OCI-LY3 (cell line): ENCODE results near the gene ARHGAP36.

Experiments
- H2AFZ ChIP-seq: fragments of 200-600, 300-600 bp; shearing (Covaris generic); 2 replicates; pipeline ENCODE4 v1.6.0; 2014; ENCODE audit warnings: antibody characterized with exemption, low read depth, low read length
- H3K27ac ChIP-seq: fragments of 200-600, 300-600 bp; sonication (generic); 2 replicates; pipeline ENCODE4 v1.5.1; 2014; ENCODE audit warnings: mild to moderate bottlenecking, low read length, moderate library complexity, mixed read lengths
- H3K27me3 ChIP-seq: fragments of 200-600, 300-600 bp; sonication (generic); 2 replicates; pipeline ENCODE4 v1.6.1; 2014; ENCODE audit warnings: low read depth, low read length, mixed read lengths
- H3K36me3 ChIP-seq: fragments of 200-600, 300-600 bp; sonication (generic); replicated peaks from 2 replicates; pipeline ENCODE3; 2014; ENCODE audit warnings: low read depth, low read length, mixed read lengths
- H3K4me1 ChIP-seq: fragments of 300-600, 200-600 bp; sonication (generic); 2 replicates; pipeline ENCODE4 v1.6.1; 2014; ENCODE audit warnings: low read length, mixed read lengths
- H3K4me2 ChIP-seq: fragments of 200-600, 300-600 bp; sonication (generic); 2 replicates; pipeline ENCODE4 v1.6.1; 2014; ENCODE audit warnings: low read length, mixed read lengths
- H3K4me3 ChIP-seq: fragments of 300-600, 200-600 bp; sonication (generic); 2 replicates; pipeline ENCODE4 v1.5.1; 2014; ENCODE audit warnings: antibody characterized with exemption, mild to moderate bottlenecking, low read length, moderate library complexity
- H3K79me2 ChIP-seq: fragments of 300-600, 200-600 bp; shearing (Covaris generic); 2 replicates; pipeline ENCODE4 v1.6.1; 2014; ENCODE audit warnings: mild to moderate bottlenecking, low read length, mixed read lengths
- H3K9ac ChIP-seq: fragments of 300-600, 200-600 bp; shearing (Covaris generic); 2 replicates; pipeline ENCODE4 v1.6.0; 2014; ENCODE audit warnings: mild to moderate bottlenecking, low read length, moderate library complexity
- H3K9me3 ChIP-seq: fragments of 200-600, 300-600 bp; shearing (Covaris generic); 2 replicates; pipeline ENCODE4 v1.6.1; 2014; ENCODE audit warnings: low read length, mixed read lengths; ENCODE audit not compliant: insufficient read depth
- H4K20me1 ChIP-seq: fragments of 200-600, 300-600 bp; sonication (generic); 2 replicates; pipeline ENCODE4 v1.6.1; 2016; ENCODE audit warnings: low read length, mixed read lengths; ENCODE audit not compliant: insufficient read depth
- CTCF ChIP-seq: fragments of 200-600, 300-600 bp; sonication (generic); IDR thresholded peaks from 2 replicates; pipeline ENCODE4 v1.5.1; 2014; ENCODE audit warnings: antibody characterized with exemption, low read length, low read depth
- EZH2phosphoT487 ChIP-seq: fragments of 200-600 bp; shearing (Covaris generic); IDR thresholded peaks from 2 replicates; pipeline ENCODE4 v1.6.1; 2018; ENCODE audit warnings: antibody characterized with exemption, mixed run types, low read depth

ARHGAP36 gene

GRCh38 chrX:131058136-131058868 is at the start of gene ARHGAP36:
ARHGAP36 (plus strand) TSS chrX:131058346; CDS start chrX:131081666, 23,320 bp downstream.
- Histone ChIP-seq H3K36me3 (no peaks in the 10 kb centered on the region), H4K20me1 (no peaks in the 10 kb centered on the region), H3K4me3 (no peak within 1 kb of the TSS), H3K27ac (no peak within 1 kb of the TSS), H3K9me3 (no peaks in the 10 kb centered on the region), H3K27me3 (no peaks in the 10 kb centered on the region), H2AFZ (no peak within 1 kb of the TSS), H3K9ac (no peak within 1 kb of the TSS), H3K4me1 (no peaks in the 10 kb centered on the region), H3K79me2 (no peaks in the 10 kb centered on the region), H3K4me2 (no peak within 1 kb of the TSS)
- no peak for TF ChIP-seq CTCF
- no peak for TF ChIP-seq EZH2phosphoT487

DNA sequence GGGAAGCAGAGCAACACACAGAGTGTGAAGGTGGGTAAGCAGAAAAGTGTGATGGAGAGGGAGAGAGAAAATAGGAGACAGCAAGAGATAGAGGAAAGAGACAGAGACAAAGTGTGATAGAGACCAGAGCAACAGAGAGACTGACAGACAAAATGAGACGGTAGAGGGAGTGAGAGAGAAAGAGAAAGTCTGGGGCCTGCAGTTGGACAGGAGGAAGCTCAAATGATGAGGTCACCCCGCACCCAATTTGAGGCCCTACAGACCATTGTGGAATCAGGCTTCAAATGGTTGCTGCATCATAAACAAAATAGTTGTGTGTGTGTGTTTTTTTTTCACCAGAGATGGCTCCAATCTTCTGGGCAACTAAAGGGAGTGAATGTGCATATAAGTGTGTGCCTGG is 48.0 kb upstream of the ARHGAP36 start:
- Histone ChIP-seq H3K9me3 (no peaks in the 10 kb centered on the region), H3K9ac (no peak overlapping the region), H2AFZ (no peak overlapping the region), H3K4me2 (no peak overlapping the region), H3K4me3 (no peak overlapping the region), H3K4me1 (peaks cover 9% of the 10 kb centered on the region), H3K36me3 (no peaks in the 10 kb centered on the region), H3K79me2 (no peaks in the 10 kb centered on the region), H4K20me1 (no peaks in the 10 kb centered on the region), H3K27me3 (no peaks in the 10 kb centered on the region), H3K27ac (no peak overlapping the region)
- TF ChIP-seq CTCF (no peak), EZH2phosphoT487 (no peak)

GRCh38 chrX:131025336-131025735 is 32.8 kb upstream of the ARHGAP36 start:
- Histone ChIP-seq H3K79me2 (no peaks in the 10 kb centered on the region), H2AFZ (no peak overlapping the region), H3K4me2 (no peak overlapping the region), H3K27ac (no peak overlapping the region), H3K9me3 (no peaks in the 10 kb centered on the region), H3K4me3 (no peak overlapping the region), H3K4me1 (no peaks in the 10 kb centered on the region), H3K27me3 (no peaks in the 10 kb centered on the region), H4K20me1 (no peaks in the 10 kb centered on the region), H3K9ac (no peak overlapping the region), H3K36me3 (no peaks in the 10 kb centered on the region)
- TF ChIP-seq EZH2phosphoT487 (no peak), CTCF (no peak)

GRCh38 chrX:131032354-131033230 is 25.6 kb upstream of the ARHGAP36 start:
- H3K36me3 ChIP-seq: no peaks in the 10 kb centered on the region

More at GRCh38 chrX:131032354-131033230, 25.6 kb upstream of the ARHGAP36 start:
- Histone ChIP-seq H4K20me1 (no peaks in the 10 kb centered on the region), H3K27me3 (no peaks in the 10 kb centered on the region), H2AFZ (no peak overlapping the region), H3K4me1 (no peaks in the 10 kb centered on the region), H3K4me2 (no peak overlapping the region), H3K9ac (no peak overlapping the region), H3K9me3 (no peaks in the 10 kb centered on the region), H3K4me3 (no peak overlapping the region), H3K79me2 (no peaks in the 10 kb centered on the region), H3K27ac (no peak overlapping the region)
- TF ChIP-seq EZH2phosphoT487 (no peak), CTCF (no peak)
